Left renal cortex interstitium (tissue), 4 donors: ENCODE results near the gene ADAMTS5. TPM values are rescaled to one million over a fixed set of nuclear protein-coding genes. Genes with fewer than 3 reads are reported as not detected.
A peak's percentile ranks its signal among the peaks of the same experiment; 100 is the strongest.

Experiments used
- DNase-seq, 4 donors: peaks; one replicate each; pipeline ENCODE4 v3.0.0-alpha.2; 2013; ENCODE audit warnings: low read depth in 4 of 4, low spot score in 2 of 4, missing footprints in 1 of 4
- polyA plus RNA-seq, 4 donors: library from polyadenylated mRNA; unstranded; fragments of 120-200 nt; gene quantifications; one replicate each; pipeline ENCODE4 v1.2.1, GENCODE V29; 2013; ENCODE audit not compliant: insufficient read length in 4 of 4

Gene ADAMTS5
- polyA plus RNA-seq, 4 donors: 19.1 to 25.8 (median 23.5) TPM

DNA sequence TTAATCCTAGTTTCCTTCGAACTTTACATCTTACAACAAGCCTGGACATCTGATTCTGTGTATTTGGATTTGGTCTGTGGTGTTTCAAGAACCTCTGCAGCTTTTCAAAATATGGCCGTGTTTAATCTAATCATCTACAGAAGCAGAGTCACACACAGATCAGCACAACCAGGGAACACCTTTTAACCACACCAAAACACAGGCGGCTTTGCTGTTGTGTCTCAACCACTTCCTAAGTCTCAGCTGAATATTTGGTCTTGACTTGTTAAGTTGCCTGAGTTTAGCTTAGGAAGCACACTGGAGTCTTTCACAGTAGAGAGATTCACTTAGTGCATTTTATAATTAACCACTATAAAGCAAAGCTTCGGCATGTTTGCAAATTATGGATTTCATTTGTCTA, 17.1 kb downstream of the ADAMTS5 start:
- no peak for DNase-seq

- no peak for DNase-seq
These were observed 18.7 kb downstream of the ADAMTS5 start for GRCh38 chr21:26948194-26948593.

DNA sequence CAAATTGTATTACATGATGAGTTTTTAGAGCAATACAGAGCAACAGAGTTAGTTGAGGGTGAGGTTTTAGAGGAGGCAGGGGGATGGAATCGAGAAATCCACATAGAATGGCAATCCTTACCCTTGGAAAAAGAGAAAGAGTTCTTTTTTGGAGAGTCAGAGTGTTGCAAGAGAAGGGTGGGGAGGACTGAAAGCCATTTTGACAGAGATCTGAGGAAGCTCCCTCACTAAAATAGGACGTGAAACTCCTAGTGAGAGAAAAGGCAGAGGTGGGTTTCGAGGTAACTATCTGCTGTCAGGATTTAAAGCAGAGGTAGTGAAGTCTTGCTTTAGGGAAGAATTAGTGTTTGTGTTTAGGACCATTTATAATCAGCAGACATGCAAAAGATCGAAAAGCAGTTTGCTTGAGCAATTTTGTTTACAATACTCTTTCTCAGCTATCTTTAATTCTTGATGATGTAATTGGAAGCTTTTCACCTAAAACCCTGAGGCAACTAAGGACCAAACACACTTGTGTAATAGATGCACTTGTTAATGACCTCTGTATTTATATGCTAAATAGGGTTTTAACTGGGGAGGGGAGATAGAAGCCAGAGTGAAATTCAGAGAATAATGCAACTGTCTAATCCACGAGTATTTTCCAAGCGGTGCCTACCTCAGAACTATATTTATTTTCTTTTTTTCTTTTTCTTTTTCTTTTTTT, 20.0 kb downstream of the ADAMTS5 start:
- DNase-seq: no peak

- DNase-seq: no peak
These were observed 20.8 kb downstream of the ADAMTS5 start for GRCh38 chr21:26945916-26946675.

GRCh38 chr21:26943921-26944320, 23.0 kb downstream of the ADAMTS5 start:
- no peak for DNase-seq

DNA sequence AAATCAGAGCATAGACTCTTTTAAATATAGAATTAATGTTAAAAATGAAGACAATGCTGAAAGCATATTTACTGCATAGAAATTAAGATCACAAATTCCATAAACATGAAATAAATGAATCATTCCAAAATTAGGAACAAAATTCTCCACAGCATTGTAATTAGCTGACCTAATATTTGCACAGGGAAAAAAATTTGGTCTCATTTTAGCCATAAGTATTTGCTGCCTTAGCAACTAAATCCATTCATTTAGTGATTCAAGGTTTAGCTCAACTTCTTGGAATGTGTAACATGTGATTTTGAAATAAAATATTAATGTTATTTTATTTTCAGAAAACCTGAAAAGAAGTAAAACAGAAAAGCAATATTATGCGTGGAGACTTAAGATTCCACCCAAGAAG, 25.5 kb downstream of the ADAMTS5 start:
- no peak for DNase-seq

- DNase-seq: no peak
These were observed 27.2 kb downstream of the ADAMTS5 start for GRCh38 chr21:26939601-26940111.

GRCh38 chr21:26936641-26937040, 30.2 kb downstream of the ADAMTS5 start:
- DNase-seq: no peak

GRCh38 chr21:26935977-26936376, 30.9 kb downstream of the ADAMTS5 start:
- DNase-seq: no peak

DNA sequence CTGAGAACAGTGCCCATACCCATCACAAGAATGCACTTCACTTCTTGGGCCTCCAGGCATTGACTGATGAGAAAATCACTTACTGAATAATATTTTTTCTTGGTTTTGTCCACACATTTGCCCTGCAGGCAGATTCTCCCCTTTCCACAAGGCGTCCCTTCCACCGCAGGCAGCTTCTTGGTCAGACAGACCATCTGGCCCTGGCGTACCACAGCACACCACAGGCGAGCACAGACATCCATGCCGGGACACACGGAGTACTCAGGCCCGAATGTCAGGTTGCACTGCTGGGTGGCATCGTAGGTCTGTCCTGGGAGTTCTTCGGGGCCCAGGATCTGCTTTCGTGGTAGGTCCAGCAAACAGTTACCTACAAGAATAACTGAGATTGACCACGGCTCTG, 32.5 kb downstream of the ADAMTS5 start:
- no peak for DNase-seq

DNA sequence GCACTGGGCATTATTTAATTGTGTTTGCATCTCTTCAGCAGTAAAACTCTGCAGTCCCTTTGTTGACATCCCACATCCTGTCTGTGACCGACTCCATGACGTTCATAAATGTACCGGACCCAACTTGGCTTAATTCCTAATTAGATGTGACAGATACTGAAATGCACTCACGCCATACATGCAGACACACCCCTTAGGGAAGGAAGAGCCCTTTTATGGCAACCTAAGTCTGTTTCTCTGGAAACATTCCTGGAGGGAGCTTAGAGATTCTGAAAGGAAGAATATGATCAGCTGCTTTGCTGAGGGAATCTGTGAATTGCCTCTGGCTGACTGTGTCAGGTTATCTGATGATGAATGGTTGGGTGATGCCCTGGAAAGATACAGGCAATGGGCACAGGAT, 33.4 kb downstream of the ADAMTS5 start:
- DNase-seq: no peak

DNA sequence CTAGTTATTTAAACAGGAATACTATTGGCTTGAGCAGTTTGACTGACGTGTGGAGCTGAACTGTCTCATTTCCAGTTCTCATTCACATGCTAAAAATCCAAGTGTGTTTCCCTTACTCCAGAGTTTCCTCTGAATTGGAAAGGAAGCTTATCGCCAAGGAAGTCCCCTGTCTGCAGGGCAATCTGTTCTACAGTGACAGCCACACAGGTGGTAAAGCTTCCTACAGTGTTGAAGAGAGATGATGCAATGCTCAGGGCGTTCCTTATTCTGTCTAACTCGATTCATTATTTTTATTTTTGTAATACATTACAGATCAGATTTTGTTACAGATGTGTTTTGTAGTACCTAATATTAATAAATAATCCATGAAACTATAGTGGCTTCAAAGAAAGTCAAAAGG, 41.3 kb downstream of the ADAMTS5 start:
- no peak for DNase-seq

- no peak for DNase-seq
These were observed 41.8 kb downstream of the ADAMTS5 start for GRCh38 chr21:26925122-26925521.

DNA sequence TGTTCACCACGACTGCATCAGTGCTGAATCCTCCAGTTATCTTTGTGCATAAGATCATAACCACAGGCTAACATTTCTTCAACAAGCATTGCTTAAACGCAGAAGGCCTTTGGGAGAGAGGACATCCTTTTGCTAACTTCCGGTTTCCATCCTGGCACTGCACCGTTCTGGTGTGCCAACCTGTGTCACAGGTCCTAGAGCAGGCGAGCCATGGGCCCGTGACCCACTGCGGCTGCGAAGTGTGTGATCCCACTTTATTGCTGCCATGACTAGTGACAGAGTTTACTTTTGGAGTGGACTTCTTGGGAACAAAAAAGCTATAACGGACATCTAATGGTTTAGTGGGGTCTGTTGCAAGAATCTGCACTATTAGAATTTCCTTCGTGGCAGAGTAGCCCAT, 42.9 kb downstream of the ADAMTS5 start:
- DNase-seq: no peak

DNA sequence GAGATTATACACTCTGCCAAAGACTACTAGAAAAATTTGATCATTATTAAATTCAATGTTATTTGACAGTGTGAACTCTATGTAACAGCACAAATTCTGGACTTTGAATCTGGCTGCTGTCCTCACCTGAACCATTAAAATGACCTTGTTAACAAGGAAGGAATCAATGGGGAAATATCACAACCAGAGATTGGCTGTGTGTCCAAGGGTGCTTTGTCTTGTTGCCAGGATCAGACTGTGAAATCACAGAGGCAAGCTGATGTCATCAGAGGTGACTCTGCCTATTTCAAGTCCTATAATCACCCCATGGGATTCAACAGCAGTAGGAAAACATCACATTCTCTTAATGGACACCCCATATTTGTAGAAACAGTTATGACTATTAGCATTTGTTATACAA, 46.8 kb downstream of the ADAMTS5 start:
- DNase-seq: no peak

GRCh38 chr21:26918323-26919079, 48.4 kb downstream of the ADAMTS5 start:
- no peak for DNase-seq

- DNase-seq: no peak
These were observed 50.1 kb downstream of the ADAMTS5 start for GRCh38 chr21:26916799-26917198.

- DNase-seq: no peak
These were observed 52.3 kb downstream of the ADAMTS5 start for GRCh38 chr21:26914557-26914956.

GRCh38 chr21:26912466-26912865, 54.4 kb downstream of the ADAMTS5 start:
- no peak for DNase-seq

GRCh38 chr21:26909972-26910371, 56.9 kb downstream of the ADAMTS5 start:
- DNase-seq: peak in 3 of 4 donors; percentile 21 to 34 (median 27)

GRCh38 chr21:26900980-26901379, 65.9 kb downstream of the ADAMTS5 start:
- no peak for DNase-seq
